HEK293 (cell line): Measurements from ENCODE around the gene TTC23.
A peak's percentile ranks its signal among the peaks of the same experiment; 100 is the strongest.

Source experiments
- CTCF ChIA-PET: fragments of 350-600 bp; formaldehyde crosslinking; extraction: SDS; loops from one replicate; lab custom pipeline; 2021; ENCODE audit warnings: antibody characterized with exemption; lab: Yijun Ruan, JAX
- POLR2A ChIA-PET: fragments of 300-600 bp; formaldehyde crosslinking; extraction: SDS; loops from one replicate; lab custom pipeline; 2020; ENCODE audit warnings: antibody characterized with exemption, inconsistent platforms; lab: Yijun Ruan, JAX
- H3K27ac ChIP-seq: fragments of 200-500 bp; sonication (Bioruptor generic); 2 replicates; pipeline ENCODE4 v1.5.1; 2014; ENCODE audit warnings: low read depth, low read length, control low read depth, inconsistent platforms; ENCODE audit errors: extremely low read depth
- H3K36me3 ChIP-seq, 2 experiments: fragments of 200-500 bp in 1 of 2; sonication (Bioruptor generic) in 1 of 2; 1 replicate in 1 of 2; 2 replicates in 1 of 2; pipeline ENCODE4 v1.5.1; 2014 to 2017; ENCODE audit warnings: inconsistent platforms in 2 of 2, low read length in 2 of 2; ENCODE audit not compliant: control insufficient read depth in 2 of 2, insufficient read depth in 1 of 2
- H3K4me1 ChIP-seq: fragments of 200-500 bp; sonication (Bioruptor generic); 2 replicates; pipeline ENCODE4 v1.5.1; 2014; ENCODE audit warnings: mild to moderate bottlenecking, low read length, inconsistent platforms; ENCODE audit not compliant: control insufficient read depth, insufficient read depth
- H3K4me3 ChIP-seq: 2 replicates; pipeline ENCODE4 v1.5.1; 2011; ENCODE audit warnings: low read depth, mild to moderate bottlenecking, control low read depth, low read length, moderate library complexity
- H3K9me3 ChIP-seq: fragments of 200-500 bp; sonication (Bioruptor generic); 2 replicates; pipeline ENCODE4 v1.5.1; 2014; ENCODE audit warnings: low read depth, low read length, inconsistent platforms; ENCODE audit not compliant: control insufficient read depth, insufficient read depth
- MEIS1 ChIP-seq: sonication (generic); formaldehyde crosslinking; IDR thresholded peaks from 2 replicates; pipeline ENCODE4 v1.8.1; 2022; ENCODE audit warnings: missing genetic modification reagents, mild to moderate bottlenecking, borderline replicate concordance
- TRIM28 ChIP-seq: IDR thresholded peaks from 2 replicates; pipeline ENCODE4 v1.6.1; 2011; ENCODE audit warnings: low read length, control low read depth, borderline replicate concordance
- ZBTB17 ChIP-seq: fragments of 450-650 bp; formaldehyde crosslinking; IDR thresholded peaks from 2 replicates; pipeline ENCODE4 v1.5.1; 2016; ENCODE audit warnings: missing biosample characterization, missing genetic modification characterization
- ZIC2 ChIP-seq: fragments of 450-650 bp; formaldehyde crosslinking; IDR thresholded peaks from 2 replicates; pipeline ENCODE4 v1.5.1; 2016; ENCODE audit warnings: missing biosample characterization, missing genetic modification characterization
- ZNF239 ChIP-seq: fragments of 450-650 bp; formaldehyde crosslinking; IDR thresholded peaks from 2 replicates; pipeline ENCODE4 v1.5.1; 2016; ENCODE audit warnings: missing biosample characterization, missing genetic modification characterization
- ZNF394 ChIP-seq: fragments of 450-650 bp; formaldehyde crosslinking; IDR thresholded peaks from 2 replicates; pipeline ENCODE4 v1.5.1; 2016; ENCODE audit warnings: missing biosample characterization, missing genetic modification characterization, mild to moderate bottlenecking, moderate library complexity, borderline replicate concordance
- ZNF544 ChIP-seq: fragments of 450-650 bp; formaldehyde crosslinking; IDR thresholded peaks from 2 replicates; pipeline ENCODE4 v1.5.0; 2017; ENCODE audit warnings: missing biosample characterization, missing genetic modification characterization
- ZNF658 ChIP-seq: fragments of 450-650 bp; formaldehyde crosslinking; IDR thresholded peaks from 2 replicates; pipeline ENCODE4; 2016; ENCODE audit warnings: missing biosample characterization, missing genetic modification characterization
- ZNF701 ChIP-seq: fragments of 450-650 bp; formaldehyde crosslinking; IDR thresholded peaks from 2 replicates; pipeline ENCODE4 v1.5.1; 2016; ENCODE audit warnings: missing biosample characterization, missing genetic modification characterization
- TF ChIP-seq, protein P1 (sequence below): fragments of 450-650 bp; formaldehyde crosslinking; IDR thresholded peaks from 2 replicates; pipeline ENCODE4 v1.5.1; 2016; ENCODE audit warnings: missing biosample characterization, missing genetic modification characterization
- TF ChIP-seq, protein P2 (sequence below): fragments of 450-650 bp; formaldehyde crosslinking; IDR thresholded peaks from 2 replicates; pipeline ENCODE4 v1.5.1; 2016; ENCODE audit warnings: missing biosample characterization, missing genetic modification characterization, low read depth
- TF ChIP-seq, protein P3 (sequence below): fragments of 450-650 bp; IDR thresholded peaks from 2 replicates; pipeline ENCODE4 v1.5.1; 2018; ENCODE audit warnings: missing biosample characterization, mild to moderate bottlenecking, missing genetic modification characterization
- TF ChIP-seq, protein P4 (sequence below): fragments of 450-650 bp; formaldehyde crosslinking; IDR thresholded peaks from 2 replicates; pipeline ENCODE4 v1.5.0; 2017; ENCODE audit warnings: missing biosample characterization, missing genetic modification characterization, borderline replicate concordance

TTC23 gene

DNA sequence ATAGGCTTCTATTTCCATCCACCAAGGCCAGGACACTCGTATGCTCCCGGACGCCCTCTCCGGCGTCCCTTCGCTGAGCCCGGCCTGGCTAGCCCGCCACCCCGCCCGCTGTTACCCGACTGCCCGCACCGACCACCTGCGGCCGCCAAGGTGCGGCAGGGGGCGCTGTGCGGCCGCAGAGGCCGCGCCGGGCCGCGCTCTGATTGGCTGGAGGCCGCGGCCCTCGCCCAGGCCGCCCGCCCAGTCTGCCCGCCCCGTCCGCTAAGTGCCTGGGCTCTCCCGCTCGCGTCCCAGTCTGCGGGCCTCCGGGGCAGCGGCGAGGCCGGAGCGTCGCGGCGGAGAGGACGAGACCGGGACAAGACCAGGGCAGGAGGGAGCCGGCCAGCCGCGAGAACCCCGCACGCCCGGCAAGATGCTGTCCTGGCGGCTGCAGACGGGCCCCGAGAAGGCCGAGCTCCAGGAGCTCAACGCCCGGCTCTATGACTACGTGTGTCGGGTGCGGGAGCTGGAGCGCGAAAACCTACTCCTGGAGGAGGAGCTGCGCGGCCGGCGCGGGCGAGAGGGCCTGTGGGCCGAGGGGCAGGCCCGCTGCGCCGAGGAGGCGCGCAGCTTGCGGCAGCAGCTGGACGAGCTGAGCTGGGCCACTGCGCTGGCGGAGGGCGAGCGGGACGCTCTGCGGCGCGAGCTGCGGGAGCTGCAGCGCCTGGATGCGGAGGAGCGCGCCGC lies 144.4 kb downstream of the TTC23 start, which contains the start of gene SYNM (continued):
- TF ChIP-seq ZNF239 (tag by site-specific recombination): no peak
- TF ChIP-seq ZNF658 (tag by site-specific recombination): no peak
- TF ChIP-seq ZNF701 (tag by site-specific recombination): no peak

DNA sequence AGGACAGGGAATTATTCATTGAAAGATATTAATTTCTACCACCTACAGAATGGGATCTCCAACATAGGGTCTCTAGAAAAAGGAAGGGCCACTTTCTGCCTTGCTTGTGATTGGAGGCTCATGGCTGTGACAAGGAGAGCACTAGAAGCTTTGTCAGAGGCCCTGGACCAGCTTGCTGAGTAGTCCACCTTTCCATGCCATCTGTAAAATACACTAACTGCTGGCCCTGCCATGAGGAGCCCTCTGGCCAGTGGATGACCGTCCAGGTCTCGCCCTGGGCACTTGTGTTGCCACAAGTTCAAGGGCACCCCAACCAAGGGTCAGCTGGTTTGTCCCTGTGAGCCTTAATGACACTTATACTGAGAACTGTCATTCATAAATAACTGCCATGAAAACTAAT lies 146.1 kb downstream of the TTC23 start:
- ChIA-PET POLR2A (no interaction called here), CTCF (interaction anchor here (0.6 to 6.2 kb wide), 9 partner anchors 24 to 675 kb away, joined by 3 to 118 read pairs (median 4); no protein-coding TSS in a partner anchor)
- no peaks in the 10 kb centered on the region; the same call in none of the 2 replicates for H3K4me1 ChIP-seq
- no peak overlapping the region for H3K4me3 ChIP-seq
- TF ChIP-seq ZNF544 (no peak), ZNF658 (tag by site-specific recombination) (no peak), TRIM28 (no peak), MEIS1 (CRISPR knock-in tag) (no peak)
- TF ChIP-seq, protein P1, sequence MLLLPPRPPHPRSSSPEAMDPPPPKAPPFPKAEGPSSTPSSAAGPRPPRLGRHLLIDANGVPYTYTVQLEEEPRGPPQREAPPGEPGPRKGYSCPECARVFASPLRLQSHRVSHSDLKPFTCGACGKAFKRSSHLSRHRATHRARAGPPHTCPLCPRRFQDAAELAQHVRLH (tag by site-specific recombination): no peak
- TF ChIP-seq, protein P2, sequence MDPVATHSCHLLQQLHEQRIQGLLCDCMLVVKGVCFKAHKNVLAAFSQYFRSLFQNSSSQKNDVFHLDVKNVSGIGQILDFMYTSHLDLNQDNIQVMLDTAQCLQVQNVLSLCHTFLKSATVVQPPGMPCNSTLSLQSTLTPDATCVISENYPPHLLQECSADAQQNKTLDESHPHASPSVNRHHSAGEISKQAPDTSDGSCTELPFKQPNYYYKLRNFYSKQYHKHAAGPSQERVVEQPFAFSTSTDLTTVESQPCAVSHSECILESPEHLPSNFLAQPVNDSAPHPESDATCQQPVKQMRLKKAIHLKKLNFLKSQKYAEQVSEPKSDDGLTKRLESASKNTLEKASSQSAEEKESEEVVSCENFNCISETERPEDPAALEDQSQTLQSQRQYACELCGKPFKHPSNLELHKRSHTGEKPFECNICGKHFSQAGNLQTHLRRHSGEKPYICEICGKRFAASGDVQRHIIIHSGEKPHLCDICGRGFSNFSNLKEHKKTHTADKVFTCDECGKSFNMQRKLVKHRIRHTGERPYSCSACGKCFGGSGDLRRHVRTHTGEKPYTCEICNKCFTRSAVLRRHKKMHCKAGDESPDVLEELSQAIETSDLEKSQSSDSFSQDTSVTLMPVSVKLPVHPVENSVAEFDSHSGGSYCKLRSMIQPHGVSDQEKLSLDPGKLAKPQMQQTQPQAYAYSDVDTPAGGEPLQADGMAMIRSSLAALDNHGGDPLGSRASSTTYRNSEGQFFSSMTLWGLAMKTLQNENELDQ (tag by site-specific recombination): no peak
- H3K27ac ChIP-seq: no peak overlapping the region
- H3K36me3 ChIP-seq: peaks cover 0 to 4% of the 10 kb centered on the region in 2 experiments; a peak in 1 of 3 replicates
- H3K9me3 ChIP-seq: no peaks in the 10 kb centered on the region

DNA sequence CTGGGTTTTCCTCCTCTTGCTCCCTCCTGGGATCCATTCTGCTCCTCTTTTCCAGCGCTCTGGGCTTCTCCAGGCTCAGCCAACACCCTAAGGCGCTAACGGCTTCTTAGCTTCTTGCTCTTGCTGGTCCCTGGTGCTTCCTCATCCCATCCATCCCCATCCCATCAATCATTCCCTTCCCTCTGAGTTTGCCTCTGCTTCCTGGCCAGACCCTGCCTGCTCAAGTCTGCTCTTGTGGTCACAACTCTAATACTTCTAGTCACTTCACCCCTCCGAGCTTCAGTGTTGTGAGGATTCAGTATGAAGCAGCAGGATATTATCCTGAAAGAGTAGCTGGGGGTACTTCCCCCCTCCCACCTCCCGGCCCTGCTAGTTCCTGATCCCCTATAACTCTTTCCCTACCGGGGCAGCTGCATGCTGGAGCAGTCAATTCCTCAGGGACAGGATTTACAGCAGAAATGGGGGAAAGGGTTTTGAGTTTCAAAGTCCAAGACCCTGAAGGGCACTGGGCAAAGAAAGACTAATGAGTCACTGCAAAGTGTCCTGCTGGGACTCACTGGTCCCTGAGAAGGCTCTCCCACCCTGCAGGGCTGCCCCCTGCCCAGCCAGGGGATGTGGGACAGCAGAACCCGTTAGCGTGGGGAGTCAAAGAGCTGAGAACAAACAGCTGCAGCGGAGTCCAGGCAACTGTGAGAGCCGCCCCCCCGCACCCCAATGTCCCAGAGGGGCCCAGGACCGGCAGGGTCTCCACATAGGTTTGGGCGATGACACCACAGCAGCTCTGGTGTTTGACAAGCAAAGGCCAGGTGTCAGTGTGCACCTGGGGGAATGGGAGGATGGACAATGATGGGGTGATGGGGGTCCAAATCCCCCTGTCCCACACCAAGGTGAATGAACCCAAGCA lies 146.8 kb downstream of the TTC23 start:
- CTCF ChIA-PET: interaction anchor here (0.6 to 6.2 kb wide), 14 partner anchors 9 to 674 kb away, joined by 3 to 118 read pairs (median 8); partner anchors contain the start of gene LRRC28
- H3K27ac ChIP-seq: no peak overlapping the region
- TF ChIP-seq, protein P3, sequence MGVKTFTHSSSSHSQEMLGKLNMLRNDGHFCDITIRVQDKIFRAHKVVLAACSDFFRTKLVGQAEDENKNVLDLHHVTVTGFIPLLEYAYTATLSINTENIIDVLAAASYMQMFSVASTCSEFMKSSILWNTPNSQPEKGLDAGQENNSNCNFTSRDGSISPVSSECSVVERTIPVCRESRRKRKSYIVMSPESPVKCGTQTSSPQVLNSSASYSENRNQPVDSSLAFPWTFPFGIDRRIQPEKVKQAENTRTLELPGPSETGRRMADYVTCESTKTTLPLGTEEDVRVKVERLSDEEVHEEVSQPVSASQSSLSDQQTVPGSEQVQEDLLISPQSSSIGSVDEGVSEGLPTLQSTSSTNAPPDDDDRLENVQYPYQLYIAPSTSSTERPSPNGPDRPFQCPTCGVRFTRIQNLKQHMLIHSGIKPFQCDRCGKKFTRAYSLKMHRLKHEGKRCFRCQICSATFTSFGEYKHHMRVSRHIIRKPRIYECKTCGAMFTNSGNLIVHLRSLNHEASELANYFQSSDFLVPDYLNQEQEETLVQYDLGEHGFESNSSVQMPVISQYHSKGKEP (tag by site-specific recombination): no peak
- peak; percentile 82 for TF ChIP-seq ZIC2
- TF ChIP-seq ZBTB17 (tag by site-specific recombination): 0 out of 2 replicates have a peak, but pooled peaks have one; percentile 19
- TF ChIP-seq, protein P4, sequence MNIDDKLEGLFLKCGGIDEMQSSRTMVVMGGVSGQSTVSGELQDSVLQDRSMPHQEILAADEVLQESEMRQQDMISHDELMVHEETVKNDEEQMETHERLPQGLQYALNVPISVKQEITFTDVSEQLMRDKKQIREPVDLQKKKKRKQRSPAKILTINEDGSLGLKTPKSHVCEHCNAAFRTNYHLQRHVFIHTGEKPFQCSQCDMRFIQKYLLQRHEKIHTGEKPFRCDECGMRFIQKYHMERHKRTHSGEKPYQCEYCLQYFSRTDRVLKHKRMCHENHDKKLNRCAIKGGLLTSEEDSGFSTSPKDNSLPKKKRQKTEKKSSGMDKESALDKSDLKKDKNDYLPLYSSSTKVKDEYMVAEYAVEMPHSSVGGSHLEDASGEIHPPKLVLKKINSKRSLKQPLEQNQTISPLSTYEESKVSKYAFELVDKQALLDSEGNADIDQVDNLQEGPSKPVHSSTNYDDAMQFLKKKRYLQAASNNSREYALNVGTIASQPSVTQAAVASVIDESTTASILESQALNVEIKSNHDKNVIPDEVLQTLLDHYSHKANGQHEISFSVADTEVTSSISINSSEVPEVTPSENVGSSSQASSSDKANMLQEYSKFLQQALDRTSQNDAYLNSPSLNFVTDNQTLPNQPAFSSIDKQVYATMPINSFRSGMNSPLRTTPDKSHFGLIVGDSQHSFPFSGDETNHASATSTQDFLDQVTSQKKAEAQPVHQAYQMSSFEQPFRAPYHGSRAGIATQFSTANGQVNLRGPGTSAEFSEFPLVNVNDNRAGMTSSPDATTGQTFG (tag by site-specific recombination): no peak
- TF ChIP-seq ZNF394: peak; percentile 59; the same call in 1 of the 2 replicates
- TF ChIP-seq, all 188 proteins: peak for 3
- no peaks in the 10 kb centered on the region for H3K9me3 ChIP-seq
- H3K36me3 ChIP-seq: no peaks in the 10 kb centered on the region; a peak in 1 of 3 replicates
- no peaks in the 10 kb centered on the region; the same call in none of the 2 replicates for H3K4me1 ChIP-seq
- no peak overlapping the region for H3K4me3 ChIP-seq
- POLR2A ChIA-PET: no interaction called here
